WTC11 (cell line): ENCODE data around the gene TACR1. TPM values are rescaled to one million over a fixed set of nuclear protein-coding genes. Genes with fewer than 3 reads are reported as not detected.

ENCODE experiments used
- ATAC-seq: fragments of 200-7000 bp; cut with Tn5 transposase; 2 replicates; pipeline ENCODE4 v1.10.0; 2021; ENCODE audit warnings: mild to moderate bottlenecking, moderate library complexity
- CTCF ChIA-PET: fragments of 300-600 bp; sonication (Branson Sonifier 250); formaldehyde crosslinking; loops from one replicate; lab custom pipeline; 2021; ENCODE audit warnings: antibody characterized with exemption; lab: Charles Lee
- POLR2A ChIA-PET: fragments of 350-600 bp; sonication (Branson Sonifier 250); formaldehyde crosslinking; loops from one replicate; lab custom pipeline; 2021; ENCODE audit warnings: antibody characterized with exemption; lab: Charles Lee
- DNase-seq: peaks from one replicate; pipeline ENCODE4 v3.0.0; 2021; ENCODE audit warnings: low spot score
- H3K27ac Mint-ChIP-seq: 2 replicates; pipeline ENCODE4 v1.8.0; 2021; ENCODE audit warnings: mixed read lengths
- H3K27me3 Mint-ChIP-seq: 2 replicates; pipeline ENCODE4 v1.8.0; 2021; ENCODE audit warnings: low read depth, mild to moderate bottlenecking, moderate library complexity, mixed read lengths
- H3K36me3 Mint-ChIP-seq: 2 replicates; pipeline ENCODE4 v1.8.0; 2021; ENCODE audit warnings: mixed read lengths
- H3K4me1 Mint-ChIP-seq: 2 replicates; pipeline ENCODE4 v1.8.0; 2022; ENCODE audit warnings: mixed read lengths
- H3K4me3 Mint-ChIP-seq: 2 replicates; pipeline ENCODE4 v1.8.0; 2021; ENCODE audit warnings: mild to moderate bottlenecking, moderate library complexity, mixed read lengths
- H3K9me3 Mint-ChIP-seq: 2 replicates; pipeline ENCODE4 v1.8.0; 2021; ENCODE audit warnings: mixed read lengths
- FOXP1 ChIP-seq: sonication (generic); formaldehyde crosslinking; IDR thresholded peaks from 2 replicates; pipeline ENCODE4 v1.8.0; 2022; ENCODE audit warnings: missing genetic modification reagents, mild to moderate bottlenecking, moderate library complexity, borderline replicate concordance
- GTF2I ChIP-seq: fragments of 250-450 bp; sonication (Bioruptor Pico); conservative IDR thresholded peaks from 2 replicates; pipeline ENCODE4 v1.4.0; 2021; ENCODE audit warnings: mild to moderate bottlenecking
- JAZF1 ChIP-seq: fragments of 250-450 bp; sonication (Bioruptor Pico); IDR thresholded peaks from 2 replicates; pipeline ENCODE4 v1.9.0; 2021; ENCODE audit warnings: moderate library complexity, mild to moderate bottlenecking, inconsistent platforms
- MXD4 ChIP-seq: fragments of 250-450 bp; sonication (Bioruptor Pico); IDR thresholded peaks from 2 replicates; pipeline ENCODE4 v1.8.0; 2021; ENCODE audit warnings: mild to moderate bottlenecking, moderate library complexity, borderline replicate concordance
- NFATC4 ChIP-seq: fragments of 250-450 bp; sonication (Bioruptor Pico); IDR thresholded peaks from 2 replicates; pipeline ENCODE4 v1.9.0; 2021; ENCODE audit warnings: mild to moderate bottlenecking
- PRRX2 ChIP-seq: fragments of 250-450 bp; sonication (Bioruptor Pico); IDR thresholded peaks from 2 replicates; pipeline ENCODE4 v1.8.0; 2021; ENCODE audit warnings: mild to moderate bottlenecking
- SMAD3 ChIP-seq: sonication (generic); formaldehyde crosslinking; IDR thresholded peaks from 2 replicates; pipeline ENCODE4 v1.8.0; 2022; ENCODE audit warnings: missing genetic modification reagents, mild to moderate bottlenecking, borderline replicate concordance
- ZBTB21 ChIP-seq: sonication (generic); formaldehyde crosslinking; IDR thresholded peaks from 2 replicates; pipeline ENCODE4 v1.8.1; 2023; ENCODE audit warnings: mild to moderate bottlenecking, missing genetic modification reagents, borderline replicate concordance
- ZNF138 ChIP-seq: sonication (generic); formaldehyde crosslinking; conservative IDR thresholded peaks from 2 replicates; pipeline ENCODE4 v1.8.1; 2022; ENCODE audit warnings: mild to moderate bottlenecking, moderate library complexity, missing genetic modification reagents
- ZNF219 ChIP-seq: sonication (generic); formaldehyde crosslinking; IDR thresholded peaks from 2 replicates; pipeline ENCODE4 v1.8.0; 2023; ENCODE audit warnings: missing genetic modification reagents, mild to moderate bottlenecking, borderline replicate concordance
- ZNF263 ChIP-seq: sonication (generic); formaldehyde crosslinking; IDR thresholded peaks from 2 replicates; pipeline ENCODE4 v1.8.1; 2022; ENCODE audit warnings: low read depth, mild to moderate bottlenecking, moderate library complexity, missing genetic modification reagents
- ZNF317 ChIP-seq: sonication (generic); formaldehyde crosslinking; IDR thresholded peaks from 2 replicates; pipeline ENCODE4 v1.8.1; 2023; ENCODE audit warnings: low read depth, mild to moderate bottlenecking, moderate library complexity, missing genetic modification reagents, borderline replicate concordance
- ZNF396 ChIP-seq: fragments of 250-450 bp; sonication (Bioruptor Pico); IDR thresholded peaks from 2 replicates; pipeline ENCODE4 v1.8.0; 2021; ENCODE audit warnings: mild to moderate bottlenecking, moderate library complexity, borderline replicate concordance
- ZNF423 ChIP-seq: fragments of 250-450 bp; sonication (Bioruptor Pico); IDR thresholded peaks from 2 replicates; pipeline ENCODE4 v2.1.2; 2022; ENCODE audit warnings: mild to moderate bottlenecking, moderate library complexity
- ZNF671 ChIP-seq: fragments of 250-450 bp; sonication (Bioruptor Pico); IDR thresholded peaks from 2 replicates; pipeline ENCODE4 v1.8.0; 2021; ENCODE audit warnings: mild to moderate bottlenecking
- total RNA-seq: library from RNA; stranded (reverse); gene quantifications from 3 replicates; pipeline ENCODE4 v1.2.3, GENCODE V29; 2021
- TF ChIP-seq, protein P1 (sequence below): fragments of 250-450 bp; sonication (Bioruptor Pico); conservative IDR thresholded peaks from 2 replicates; pipeline ENCODE4 v1.9.0; 2021; ENCODE audit warnings: mild to moderate bottlenecking
- TF ChIP-seq, protein P2 (sequence below): sonication (generic); formaldehyde crosslinking; conservative IDR thresholded peaks from 2 replicates; pipeline ENCODE4 v1.8.1; 2022; ENCODE audit warnings: mild to moderate bottlenecking, missing genetic modification reagents
- TF ChIP-seq, protein P3 (sequence below): sonication (generic); formaldehyde crosslinking; IDR thresholded peaks from 2 replicates; pipeline ENCODE4 v1.8.1; 2022; ENCODE audit warnings: missing genetic modification reagents, borderline replicate concordance
- TF ChIP-seq, protein P4 (sequence below): fragments of 200-600 bp; IDR thresholded peaks from 2 replicates; pipeline ENCODE4 v1.8.0; 2022; ENCODE audit warnings: antibody characterized with exemption
- TF ChIP-seq, protein P5 (sequence below): sonication (generic); formaldehyde crosslinking; IDR thresholded peaks from 2 replicates; pipeline ENCODE4 v1.8.1; 2022; ENCODE audit warnings: low read depth, mild to moderate bottlenecking, moderate library complexity, missing genetic modification reagents, borderline replicate concordance
- TF ChIP-seq, protein P6 (sequence below): sonication (generic); formaldehyde crosslinking; IDR thresholded peaks from 2 replicates; pipeline ENCODE4 v1.8.1; 2022; ENCODE audit warnings: mild to moderate bottlenecking, missing genetic modification reagents, moderate library complexity, borderline replicate concordance

Gene TACR1
- total RNA-seq, 1 experiment from 2014 or later = 0.13 TPM

DNA sequence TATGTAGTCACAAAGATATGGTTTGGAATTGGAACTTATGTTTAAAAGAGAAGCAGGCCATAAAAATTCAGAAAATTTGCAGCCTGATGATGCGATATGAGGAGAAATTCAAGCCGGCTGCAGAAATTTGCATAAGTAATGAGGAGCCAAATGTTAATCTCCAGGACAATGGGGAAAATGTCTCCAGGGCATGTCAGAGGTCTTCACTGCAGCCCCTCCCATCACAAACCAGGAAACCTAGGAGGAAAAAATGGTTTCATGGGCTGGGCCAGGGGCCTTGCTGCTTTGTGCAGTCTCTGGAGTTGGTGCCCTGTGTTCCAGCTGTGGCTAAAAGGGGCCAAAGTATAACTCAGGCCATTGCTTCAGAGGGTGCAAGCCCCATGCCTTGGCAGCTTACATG is 28.4 kb downstream of the TACR1 start (continued):
- TF ChIP-seq, protein P1, sequence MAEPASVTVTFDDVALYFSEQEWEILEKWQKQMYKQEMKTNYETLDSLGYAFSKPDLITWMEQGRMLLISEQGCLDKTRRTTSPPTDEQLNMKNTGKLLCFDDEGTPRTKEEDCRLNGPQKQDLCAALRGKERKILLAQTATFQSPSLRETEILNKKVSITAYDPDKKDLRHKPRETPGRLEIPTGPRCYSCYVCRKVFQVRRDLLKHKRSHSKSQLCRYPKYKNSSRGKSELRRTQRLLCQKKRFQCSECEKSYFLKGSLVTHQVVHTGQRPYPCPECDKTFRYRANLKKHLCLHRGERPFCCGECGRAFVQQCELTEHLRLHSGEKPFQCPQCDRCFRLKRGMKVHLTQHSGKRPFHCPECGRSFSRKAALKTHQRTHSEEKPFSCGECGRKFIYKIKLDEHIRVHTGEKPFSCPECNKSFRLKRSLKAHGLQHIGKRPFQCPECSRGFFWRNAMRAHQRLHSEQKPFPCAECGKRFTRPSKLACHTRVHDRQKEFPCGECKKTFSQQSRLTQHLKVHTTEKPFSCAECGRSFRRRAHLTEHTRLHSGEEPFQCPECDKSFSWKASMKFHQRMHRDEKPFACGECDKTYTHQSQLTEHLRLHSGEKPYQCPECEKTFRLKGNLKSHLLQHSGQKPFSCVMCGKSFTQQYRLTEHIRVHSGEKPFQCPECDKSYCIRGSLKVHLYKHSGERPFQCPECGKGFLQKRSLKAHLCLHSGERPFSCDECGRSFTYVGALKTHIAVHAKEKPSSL (CRISPR knock-in tag) = no peak
- TF ChIP-seq, protein P2, sequence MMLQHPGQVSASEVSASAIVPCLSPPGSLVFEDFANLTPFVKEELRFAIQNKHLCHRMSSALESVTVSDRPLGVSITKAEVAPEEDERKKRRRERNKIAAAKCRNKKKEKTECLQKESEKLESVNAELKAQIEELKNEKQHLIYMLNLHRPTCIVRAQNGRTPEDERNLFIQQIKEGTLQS (CRISPR knock-in tag) = no peak
- TF ChIP-seq ZNF138 (CRISPR knock-in tag) (no peak), JAZF1 (no peak), ZNF671 (CRISPR knock-in tag) (no peak), NFATC4 (no peak), ZNF263 (no peak), ZNF317 (no peak), SMAD3 (CRISPR knock-in tag) (no peak), PRRX2 (CRISPR knock-in tag) (no peak), FOXP1 (CRISPR knock-in tag) (no peak), ZNF423 (no peak)
- TF ChIP-seq, protein P3, sequence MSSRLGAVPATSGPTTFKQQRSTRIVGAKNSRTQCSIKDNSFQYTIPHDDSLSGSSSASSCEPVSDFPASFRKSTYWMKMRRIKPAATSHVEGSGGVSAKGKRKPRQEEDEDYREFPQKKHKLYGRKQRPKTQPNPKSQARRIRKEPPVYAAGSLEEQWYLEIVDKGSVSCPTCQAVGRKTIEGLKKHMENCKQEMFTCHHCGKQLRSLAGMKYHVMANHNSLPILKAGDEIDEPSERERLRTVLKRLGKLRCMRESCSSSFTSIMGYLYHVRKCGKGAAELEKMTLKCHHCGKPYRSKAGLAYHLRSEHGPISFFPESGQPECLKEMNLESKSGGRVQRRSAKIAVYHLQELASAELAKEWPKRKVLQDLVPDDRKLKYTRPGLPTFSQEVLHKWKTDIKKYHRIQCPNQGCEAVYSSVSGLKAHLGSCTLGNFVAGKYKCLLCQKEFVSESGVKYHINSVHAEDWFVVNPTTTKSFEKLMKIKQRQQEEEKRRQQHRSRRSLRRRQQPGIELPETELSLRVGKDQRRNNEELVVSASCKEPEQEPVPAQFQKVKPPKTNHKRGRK (CRISPR knock-in tag) = no peak

DNA sequence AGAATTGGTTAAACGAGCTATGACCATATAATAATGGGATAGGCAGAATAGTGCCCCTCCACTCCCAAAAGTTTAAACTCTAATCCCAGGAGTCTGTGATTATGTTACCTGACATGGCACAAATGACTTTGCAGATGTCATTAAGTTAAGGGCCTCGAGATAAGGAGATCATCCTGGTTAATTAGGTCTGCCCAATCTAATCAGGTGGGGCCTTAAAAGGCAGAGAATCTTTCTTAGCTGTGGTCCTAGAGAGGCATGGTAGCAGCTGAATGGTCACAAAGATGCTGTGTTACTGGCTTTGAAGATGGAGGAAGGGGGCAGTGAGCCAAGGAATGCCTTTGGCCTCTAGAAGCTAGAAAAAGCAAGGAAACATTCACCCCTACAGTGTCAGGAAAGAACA is 31.1 kb downstream of the TACR1 start:
- Mint-ChIP-seq H3K36me3 (peaks cover 16% of the 10 kb centered on the region), H3K27me3 (no peaks in the 10 kb centered on the region), H3K4me1 (peaks cover 30% of the 10 kb centered on the region), H3K9me3 (peaks cover 18% of the 10 kb centered on the region), H3K27ac (no peak overlapping the region), H3K4me3 (no peak overlapping the region)
- TF ChIP-seq, protein P4, sequence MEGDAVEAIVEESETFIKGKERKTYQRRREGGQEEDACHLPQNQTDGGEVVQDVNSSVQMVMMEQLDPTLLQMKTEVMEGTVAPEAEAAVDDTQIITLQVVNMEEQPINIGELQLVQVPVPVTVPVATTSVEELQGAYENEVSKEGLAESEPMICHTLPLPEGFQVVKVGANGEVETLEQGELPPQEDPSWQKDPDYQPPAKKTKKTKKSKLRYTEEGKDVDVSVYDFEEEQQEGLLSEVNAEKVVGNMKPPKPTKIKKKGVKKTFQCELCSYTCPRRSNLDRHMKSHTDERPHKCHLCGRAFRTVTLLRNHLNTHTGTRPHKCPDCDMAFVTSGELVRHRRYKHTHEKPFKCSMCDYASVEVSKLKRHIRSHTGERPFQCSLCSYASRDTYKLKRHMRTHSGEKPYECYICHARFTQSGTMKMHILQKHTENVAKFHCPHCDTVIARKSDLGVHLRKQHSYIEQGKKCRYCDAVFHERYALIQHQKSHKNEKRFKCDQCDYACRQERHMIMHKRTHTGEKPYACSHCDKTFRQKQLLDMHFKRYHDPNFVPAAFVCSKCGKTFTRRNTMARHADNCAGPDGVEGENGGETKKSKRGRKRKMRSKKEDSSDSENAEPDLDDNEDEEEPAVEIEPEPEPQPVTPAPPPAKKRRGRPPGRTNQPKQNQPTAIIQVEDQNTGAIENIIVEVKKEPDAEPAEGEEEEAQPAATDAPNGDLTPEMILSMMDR = no peak
- TF ChIP-seq MXD4 (CRISPR knock-in tag) = no peak
- TF ChIP-seq, protein P5, sequence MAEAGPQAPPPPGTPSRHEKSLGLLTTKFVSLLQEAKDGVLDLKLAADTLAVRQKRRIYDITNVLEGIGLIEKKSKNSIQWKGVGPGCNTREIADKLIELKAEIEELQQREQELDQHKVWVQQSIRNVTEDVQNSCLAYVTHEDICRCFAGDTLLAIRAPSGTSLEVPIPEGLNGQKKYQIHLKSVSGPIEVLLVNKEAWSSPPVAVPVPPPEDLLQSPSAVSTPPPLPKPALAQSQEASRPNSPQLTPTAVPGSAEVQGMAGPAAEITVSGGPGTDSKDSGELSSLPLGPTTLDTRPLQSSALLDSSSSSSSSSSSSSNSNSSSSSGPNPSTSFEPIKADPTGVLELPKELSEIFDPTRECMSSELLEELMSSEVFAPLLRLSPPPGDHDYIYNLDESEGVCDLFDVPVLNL (CRISPR knock-in tag) = no peak
- TF ChIP-seq ZNF396 (CRISPR knock-in tag) = no peak
- TF ChIP-seq, protein P6, sequence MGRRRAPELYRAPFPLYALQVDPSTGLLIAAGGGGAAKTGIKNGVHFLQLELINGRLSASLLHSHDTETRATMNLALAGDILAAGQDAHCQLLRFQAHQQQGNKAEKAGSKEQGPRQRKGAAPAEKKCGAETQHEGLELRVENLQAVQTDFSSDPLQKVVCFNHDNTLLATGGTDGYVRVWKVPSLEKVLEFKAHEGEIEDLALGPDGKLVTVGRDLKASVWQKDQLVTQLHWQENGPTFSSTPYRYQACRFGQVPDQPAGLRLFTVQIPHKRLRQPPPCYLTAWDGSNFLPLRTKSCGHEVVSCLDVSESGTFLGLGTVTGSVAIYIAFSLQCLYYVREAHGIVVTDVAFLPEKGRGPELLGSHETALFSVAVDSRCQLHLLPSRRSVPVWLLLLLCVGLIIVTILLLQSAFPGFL = no peak
- no peak for TF ChIP-seq ZNF219 (CRISPR knock-in tag)
- no peak for TF ChIP-seq GTF2I (CRISPR knock-in tag)
- no peak for TF ChIP-seq ZBTB21 (CRISPR knock-in tag)
- ChIA-PET POLR2A (no interaction called here), CTCF (interaction anchor here (0.7 to 1.2 kb wide), 2 partner anchors 10 to 31 kb away, joined by 3 to 4 read pairs; partner anchors contain the start of gene TACR1)
- ATAC-seq = no peak
- no peak for DNase-seq
